A549 (cell line): ENCODE measurements around the gene OR4K13.

ENCODE experiments used
- CEBPB ChIP-seq, 2 experiments: fragments of >200 bp in 1 of 2; sonication (Bioruptor Twin) in 1 of 2; formaldehyde crosslinking in 1 of 2; IDR thresholded peaks; 2 replicates each; pipeline ENCODE4 v1.6.1; 2012 to 2016
- EP300 ChIP-seq, 2 experiments: fragments of >200 bp; sonication (Bioruptor Twin); formaldehyde crosslinking; IDR thresholded peaks; 2 replicates in 1 of 2; 3 replicates in 1 of 2; pipeline ENCODE4 v1.6.1; 2016 to 2017
- KDM1A ChIP-seq: fragments of 200-600 bp; sonication (generic); IDR thresholded peaks from 2 replicates; pipeline ENCODE4 v1.6.1; 2016; ENCODE audit warnings: low read depth, mild to moderate bottlenecking
- POLR2A ChIP-seq: IDR thresholded peaks from 2 replicates; pipeline ENCODE4 v1.6.1; 2012; ENCODE audit warnings: mild to moderate bottlenecking, low read length
- SREBF2 ChIP-seq: fragments of 450-650 bp; IDR thresholded peaks from 2 replicates; pipeline ENCODE4 v1.6.1; 2014; ENCODE audit warnings: mild to moderate bottlenecking, moderate library complexity
- TF ChIP-seq, protein P1 (sequence below): fragments of >200 bp; sonication (Bioruptor Twin); formaldehyde crosslinking; IDR thresholded peaks from 3 replicates; pipeline ENCODE4 v1.5.1; 2016

DNA sequence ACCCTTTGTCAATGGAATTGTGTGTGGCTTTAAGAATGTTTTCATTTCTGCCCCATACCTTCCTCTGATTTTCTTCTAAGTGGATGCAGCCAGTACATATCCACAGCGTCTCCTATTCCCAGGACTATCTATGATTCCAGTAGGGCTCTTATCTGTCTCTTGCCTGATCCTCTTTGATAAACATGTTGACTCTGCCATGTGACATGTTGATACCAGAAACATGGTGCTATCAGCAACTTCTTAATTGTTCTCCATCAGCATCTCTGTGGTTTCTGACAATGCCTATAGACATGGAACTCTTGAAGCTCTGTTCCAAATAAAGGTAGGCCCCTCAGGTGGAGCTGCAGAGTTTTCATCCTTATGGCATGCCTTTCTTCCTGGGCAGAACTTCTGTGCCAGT is 12.4 kb upstream of the OR4K13 start:
- TF ChIP-seq CEBPB (IDR thresholded peaks at IDR 0.05), result no peak
- TF ChIP-seq, protein P1, sequence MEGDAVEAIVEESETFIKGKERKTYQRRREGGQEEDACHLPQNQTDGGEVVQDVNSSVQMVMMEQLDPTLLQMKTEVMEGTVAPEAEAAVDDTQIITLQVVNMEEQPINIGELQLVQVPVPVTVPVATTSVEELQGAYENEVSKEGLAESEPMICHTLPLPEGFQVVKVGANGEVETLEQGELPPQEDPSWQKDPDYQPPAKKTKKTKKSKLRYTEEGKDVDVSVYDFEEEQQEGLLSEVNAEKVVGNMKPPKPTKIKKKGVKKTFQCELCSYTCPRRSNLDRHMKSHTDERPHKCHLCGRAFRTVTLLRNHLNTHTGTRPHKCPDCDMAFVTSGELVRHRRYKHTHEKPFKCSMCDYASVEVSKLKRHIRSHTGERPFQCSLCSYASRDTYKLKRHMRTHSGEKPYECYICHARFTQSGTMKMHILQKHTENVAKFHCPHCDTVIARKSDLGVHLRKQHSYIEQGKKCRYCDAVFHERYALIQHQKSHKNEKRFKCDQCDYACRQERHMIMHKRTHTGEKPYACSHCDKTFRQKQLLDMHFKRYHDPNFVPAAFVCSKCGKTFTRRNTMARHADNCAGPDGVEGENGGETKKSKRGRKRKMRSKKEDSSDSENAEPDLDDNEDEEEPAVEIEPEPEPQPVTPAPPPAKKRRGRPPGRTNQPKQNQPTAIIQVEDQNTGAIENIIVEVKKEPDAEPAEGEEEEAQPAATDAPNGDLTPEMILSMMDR, result no peak
- no peak for TF ChIP-seq POLR2A
- TF ChIP-seq EP300 (IDR thresholded peaks at IDR 0.05), result no peak
- no peak for TF ChIP-seq KDM1A
- TF ChIP-seq SREBF2, result no peak
